ENCODE data around the gene TUBA1C.

Gene TUBA1C

DNA sequence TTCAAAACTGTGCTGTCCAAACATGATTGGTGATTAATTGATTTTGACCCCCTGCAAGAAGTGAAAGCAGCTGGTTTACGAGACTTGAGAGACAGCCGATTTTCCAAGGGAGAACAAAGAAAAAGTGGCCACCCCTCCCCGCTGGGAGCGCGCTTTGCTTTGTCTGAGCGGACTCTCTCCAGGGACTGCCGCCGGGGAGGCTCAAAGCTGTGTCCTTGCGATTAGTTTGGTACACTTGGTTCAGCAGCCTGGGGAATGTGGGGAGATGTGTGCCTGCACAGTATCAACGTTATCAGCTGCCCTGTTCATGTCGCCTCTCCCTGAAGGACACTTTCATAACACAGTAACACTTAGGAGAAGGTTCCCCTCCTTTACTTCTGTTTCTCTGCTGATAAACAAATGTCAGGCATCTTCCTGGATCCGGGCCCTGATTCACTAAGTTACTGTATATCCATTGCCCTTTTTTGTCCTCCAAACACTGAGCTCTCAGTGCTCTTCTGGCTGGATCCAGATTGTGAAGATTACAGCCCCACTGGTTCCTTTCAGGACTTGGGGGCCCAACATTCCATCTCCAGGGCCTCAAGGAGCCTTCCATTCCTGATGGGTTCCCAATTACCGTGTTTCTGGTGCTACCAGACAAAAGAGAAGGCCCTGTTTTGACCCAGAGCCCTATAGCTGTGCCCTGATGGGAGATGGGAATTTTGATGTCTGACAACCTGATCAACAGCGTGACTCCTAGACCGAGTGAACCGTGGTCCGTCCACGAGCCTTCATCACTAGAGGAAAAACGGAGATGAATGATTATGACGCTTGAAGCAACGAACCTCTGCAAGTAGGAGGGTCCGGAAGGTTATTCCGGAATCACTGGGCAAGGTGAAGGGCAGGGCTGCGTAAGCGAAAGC lies 31.7 kb upstream of the TUBA1C start (continued):
- TF ChIP-seq ZNF600 (tag by site-specific recombination; IDR thresholded peaks at IDR 0.05) = peak; percentile 50
- TF ChIP-seq MEIS1 (CRISPR knock-in tag; IDR thresholded peaks at IDR 0.05; ENCODE audit: borderline replicate concordance) = no peak
- TF ChIP-seq, protein P1, sequence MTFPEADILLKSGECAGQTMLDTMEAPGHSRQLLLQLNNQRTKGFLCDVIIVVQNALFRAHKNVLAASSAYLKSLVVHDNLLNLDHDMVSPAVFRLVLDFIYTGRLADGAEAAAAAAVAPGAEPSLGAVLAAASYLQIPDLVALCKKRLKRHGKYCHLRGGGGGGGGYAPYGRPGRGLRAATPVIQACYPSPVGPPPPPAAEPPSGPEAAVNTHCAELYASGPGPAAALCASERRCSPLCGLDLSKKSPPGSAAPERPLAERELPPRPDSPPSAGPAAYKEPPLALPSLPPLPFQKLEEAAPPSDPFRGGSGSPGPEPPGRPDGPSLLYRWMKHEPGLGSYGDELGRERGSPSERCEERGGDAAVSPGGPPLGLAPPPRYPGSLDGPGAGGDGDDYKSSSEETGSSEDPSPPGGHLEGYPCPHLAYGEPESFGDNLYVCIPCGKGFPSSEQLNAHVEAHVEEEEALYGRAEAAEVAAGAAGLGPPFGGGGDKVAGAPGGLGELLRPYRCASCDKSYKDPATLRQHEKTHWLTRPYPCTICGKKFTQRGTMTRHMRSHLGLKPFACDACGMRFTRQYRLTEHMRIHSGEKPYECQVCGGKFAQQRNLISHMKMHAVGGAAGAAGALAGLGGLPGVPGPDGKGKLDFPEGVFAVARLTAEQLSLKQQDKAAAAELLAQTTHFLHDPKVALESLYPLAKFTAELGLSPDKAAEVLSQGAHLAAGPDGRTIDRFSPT (tag by site-specific recombination; IDR thresholded peaks at IDR 0.05) = no peak
- no peak for TF ChIP-seq ZBTB21 (tag by site-specific recombination; IDR thresholded peaks at IDR 0.05)
- 0 out of 2 replicates have a peak, but pooled peaks have one; percentile 26 for TF ChIP-seq ZBTB48 (tag by site-specific recombination; IDR thresholded peaks at IDR 0.05)
- TF ChIP-seq ZNF585B (tag by site-specific recombination; IDR thresholded peaks at IDR 0.05) = no peak
- TF ChIP-seq, protein P2, sequence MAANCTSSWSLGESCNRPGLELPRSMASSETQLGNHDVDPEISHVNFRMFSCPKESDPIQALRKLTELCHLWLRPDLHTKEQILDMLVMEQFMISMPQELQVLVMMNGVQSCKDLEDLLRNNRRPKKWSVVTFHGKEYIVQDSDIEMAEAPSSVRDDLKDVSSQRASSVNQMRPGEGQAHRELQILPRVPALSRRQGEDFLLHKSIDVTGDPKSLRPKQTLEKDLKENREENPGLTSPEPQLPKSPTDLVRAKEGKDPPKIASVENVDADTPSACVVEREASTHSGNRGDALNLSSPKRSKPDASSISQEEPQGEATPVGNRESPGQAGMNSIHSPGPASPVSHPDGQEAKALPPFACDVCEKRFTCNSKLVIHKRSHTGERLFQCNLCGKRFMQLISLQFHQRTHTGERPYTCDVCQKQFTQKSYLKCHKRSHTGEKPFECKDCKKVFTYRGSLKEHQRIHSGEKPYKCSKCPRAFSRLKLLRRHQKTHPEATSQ (tag by site-specific recombination; IDR thresholded peaks at IDR 0.05) = no peak
- TF ChIP-seq, protein P3, sequence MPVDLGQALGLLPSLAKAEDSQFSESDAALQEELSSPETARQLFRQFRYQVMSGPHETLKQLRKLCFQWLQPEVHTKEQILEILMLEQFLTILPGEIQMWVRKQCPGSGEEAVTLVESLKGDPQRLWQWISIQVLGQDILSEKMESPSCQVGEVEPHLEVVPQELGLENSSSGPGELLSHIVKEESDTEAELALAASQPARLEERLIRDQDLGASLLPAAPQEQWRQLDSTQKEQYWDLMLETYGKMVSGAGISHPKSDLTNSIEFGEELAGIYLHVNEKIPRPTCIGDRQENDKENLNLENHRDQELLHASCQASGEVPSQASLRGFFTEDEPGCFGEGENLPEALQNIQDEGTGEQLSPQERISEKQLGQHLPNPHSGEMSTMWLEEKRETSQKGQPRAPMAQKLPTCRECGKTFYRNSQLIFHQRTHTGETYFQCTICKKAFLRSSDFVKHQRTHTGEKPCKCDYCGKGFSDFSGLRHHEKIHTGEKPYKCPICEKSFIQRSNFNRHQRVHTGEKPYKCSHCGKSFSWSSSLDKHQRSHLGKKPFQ (tag by site-specific recombination; IDR thresholded peaks at IDR 0.05) = no peak
- no peak for TF ChIP-seq ZFP3 (tag by site-specific recombination; IDR thresholded peaks at IDR 0.05; ENCODE audit: low read depth)
- TF ChIP-seq SALL2 (tag by site-specific recombination; IDR thresholded peaks at IDR 0.05; ENCODE audit: borderline replicate concordance) = no peak
- no peak for TF ChIP-seq ZNF23 (tag by site-specific recombination; IDR thresholded peaks at IDR 0.05; ENCODE audit: borderline replicate concordance)
- TF ChIP-seq, protein P4, sequence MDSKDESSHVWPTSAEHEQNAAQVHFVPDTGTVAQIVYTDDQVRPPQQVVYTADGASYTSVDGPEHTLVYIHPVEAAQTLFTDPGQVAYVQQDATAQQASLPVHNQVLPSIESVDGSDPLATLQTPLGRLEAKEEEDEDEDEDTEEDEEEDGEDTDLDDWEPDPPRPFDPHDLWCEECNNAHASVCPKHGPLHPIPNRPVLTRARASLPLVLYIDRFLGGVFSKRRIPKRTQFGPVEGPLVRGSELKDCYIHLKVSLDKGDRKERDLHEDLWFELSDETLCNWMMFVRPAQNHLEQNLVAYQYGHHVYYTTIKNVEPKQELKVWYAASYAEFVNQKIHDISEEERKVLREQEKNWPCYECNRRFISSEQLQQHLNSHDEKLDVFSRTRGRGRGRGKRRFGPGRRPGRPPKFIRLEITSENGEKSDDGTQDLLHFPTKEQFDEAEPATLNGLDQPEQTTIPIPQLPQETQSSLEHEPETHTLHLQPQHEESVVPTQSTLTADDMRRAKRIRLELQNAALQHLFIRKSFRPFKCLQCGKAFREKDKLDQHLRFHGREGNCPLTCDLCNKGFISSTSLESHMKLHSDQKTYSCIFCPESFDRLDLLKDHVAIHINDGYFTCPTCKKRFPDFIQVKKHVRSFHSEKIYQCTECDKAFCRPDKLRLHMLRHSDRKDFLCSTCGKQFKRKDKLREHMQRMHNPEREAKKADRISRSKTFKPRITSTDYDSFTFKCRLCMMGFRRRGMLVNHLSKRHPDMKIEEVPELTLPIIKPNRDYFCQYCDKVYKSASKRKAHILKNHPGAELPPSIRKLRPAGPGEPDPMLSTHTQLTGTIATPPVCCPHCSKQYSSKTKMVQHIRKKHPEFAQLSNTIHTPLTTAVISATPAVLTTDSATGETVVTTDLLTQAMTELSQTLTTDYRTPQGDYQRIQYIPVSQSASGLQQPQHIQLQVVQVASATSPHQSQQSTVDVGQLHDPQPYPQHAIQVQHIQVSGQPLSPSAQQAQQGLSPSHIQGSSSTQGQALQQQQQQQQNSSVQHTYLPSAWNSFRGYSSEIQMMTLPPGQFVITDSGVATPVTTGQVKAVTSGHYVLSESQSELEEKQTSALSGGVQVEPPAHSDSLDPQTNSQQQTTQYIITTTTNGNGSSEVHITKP (tag by site-specific recombination; IDR thresholded peaks at IDR 0.05) = peak; percentile 82
- TF ChIP-seq ZNF112 (tag by site-specific recombination; IDR thresholded peaks at IDR 0.05) = no peak
- TF ChIP-seq, protein P5, sequence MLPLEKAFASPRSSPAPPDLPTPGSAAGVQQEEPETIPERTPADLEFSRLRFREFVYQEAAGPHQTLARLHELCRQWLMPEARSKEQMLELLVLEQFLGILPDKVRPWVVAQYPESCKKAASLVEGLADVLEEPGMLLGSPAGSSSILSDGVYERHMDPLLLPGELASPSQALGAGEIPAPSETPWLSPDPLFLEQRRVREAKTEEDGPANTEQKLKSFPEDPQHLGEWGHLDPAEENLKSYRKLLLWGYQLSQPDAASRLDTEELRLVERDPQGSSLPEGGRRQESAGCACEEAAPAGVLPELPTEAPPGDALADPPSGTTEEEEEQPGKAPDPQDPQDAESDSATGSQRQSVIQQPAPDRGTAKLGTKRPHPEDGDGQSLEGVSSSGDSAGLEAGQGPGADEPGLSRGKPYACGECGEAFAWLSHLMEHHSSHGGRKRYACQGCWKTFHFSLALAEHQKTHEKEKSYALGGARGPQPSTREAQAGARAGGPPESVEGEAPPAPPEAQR (tag by site-specific recombination; IDR thresholded peaks at IDR 0.05) = no peak
- no peak for TF ChIP-seq ZNF19 (tag by site-specific recombination; IDR thresholded peaks at IDR 0.05; ENCODE audit: low read depth)
- TF ChIP-seq ZNF423 (tag by site-specific recombination; IDR thresholded peaks at IDR 0.05) = peak; percentile 66; the same call in 1 of the 2 replicates
- TF ChIP-seq, protein P6, sequence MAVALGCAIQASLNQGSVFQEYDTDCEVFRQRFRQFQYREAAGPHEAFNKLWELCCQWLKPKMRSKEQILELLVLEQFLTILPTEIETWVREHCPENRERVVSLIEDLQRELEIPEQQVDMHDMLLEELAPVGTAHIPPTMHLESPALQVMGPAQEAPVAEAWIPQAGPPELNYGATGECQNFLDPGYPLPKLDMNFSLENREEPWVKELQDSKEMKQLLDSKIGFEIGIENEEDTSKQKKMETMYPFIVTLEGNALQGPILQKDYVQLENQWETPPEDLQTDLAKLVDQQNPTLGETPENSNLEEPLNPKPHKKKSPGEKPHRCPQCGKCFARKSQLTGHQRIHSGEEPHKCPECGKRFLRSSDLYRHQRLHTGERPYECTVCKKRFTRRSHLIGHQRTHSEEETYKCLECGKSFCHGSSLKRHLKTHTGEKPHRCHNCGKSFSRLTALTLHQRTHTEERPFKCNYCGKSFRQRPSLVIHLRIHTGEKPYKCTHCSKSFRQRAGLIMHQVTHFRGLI (tag by site-specific recombination; IDR thresholded peaks at IDR 0.05) = no peak
- no peak for TF ChIP-seq ZBTB1 (tag by site-specific recombination; IDR thresholded peaks at IDR 0.05)
- TF ChIP-seq ZNF777 (tag by site-specific recombination; IDR thresholded peaks at IDR 0.05; ENCODE audit: borderline replicate concordance) = no peak
- TF ChIP-seq, protein P7, sequence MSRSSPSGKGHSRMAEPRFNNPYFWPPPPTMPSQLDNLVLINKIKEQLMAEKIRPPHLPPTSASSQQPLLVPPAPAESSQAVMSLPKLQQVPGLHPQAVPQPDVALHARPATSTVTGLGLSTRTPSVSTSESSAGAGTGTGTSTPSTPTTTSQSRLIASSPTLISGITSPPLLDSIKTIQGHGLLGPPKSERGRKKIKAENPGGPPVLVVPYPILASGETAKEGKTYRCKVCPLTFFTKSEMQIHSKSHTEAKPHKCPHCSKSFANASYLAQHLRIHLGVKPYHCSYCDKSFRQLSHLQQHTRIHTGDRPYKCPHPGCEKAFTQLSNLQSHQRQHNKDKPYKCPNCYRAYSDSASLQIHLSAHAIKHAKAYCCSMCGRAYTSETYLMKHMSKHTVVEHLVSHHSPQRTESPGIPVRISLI (tag by site-specific recombination; IDR thresholded peaks at IDR 0.05) = no peak
- TF ChIP-seq ZNF114 (tag by site-specific recombination; IDR thresholded peaks at IDR 0.05) = no peak
- no peak for TF ChIP-seq ZNF155 (tag by site-specific recombination; IDR thresholded peaks at IDR 0.05)
- TF ChIP-seq ZSCAN30 (tag by site-specific recombination; IDR thresholded peaks at IDR 0.05) = 0 out of 2 replicates have a peak, but pooled peaks have one; percentile 52
- no peak for TF ChIP-seq ZNF2 (tag by site-specific recombination; IDR thresholded peaks at IDR 0.05)
